GM10266 (cell line): ENCODE data around the gene PSKH1.

Experiments
- DNase-seq: peaks from one replicate; pipeline ENCODE4 v3.0.0; 2012; ENCODE audit errors: extremely low spot score
- TF ChIP-seq, protein P1 (sequence below): IDR thresholded peaks from 2 replicates; pipeline ENCODE4 v1.5.1; 2012; ENCODE audit warnings: mild to moderate bottlenecking, low read depth; ENCODE audit not compliant: control insufficient read depth, insufficient read depth; ENCODE audit errors: missing control alignments

The PSKH1 gene

DNA sequence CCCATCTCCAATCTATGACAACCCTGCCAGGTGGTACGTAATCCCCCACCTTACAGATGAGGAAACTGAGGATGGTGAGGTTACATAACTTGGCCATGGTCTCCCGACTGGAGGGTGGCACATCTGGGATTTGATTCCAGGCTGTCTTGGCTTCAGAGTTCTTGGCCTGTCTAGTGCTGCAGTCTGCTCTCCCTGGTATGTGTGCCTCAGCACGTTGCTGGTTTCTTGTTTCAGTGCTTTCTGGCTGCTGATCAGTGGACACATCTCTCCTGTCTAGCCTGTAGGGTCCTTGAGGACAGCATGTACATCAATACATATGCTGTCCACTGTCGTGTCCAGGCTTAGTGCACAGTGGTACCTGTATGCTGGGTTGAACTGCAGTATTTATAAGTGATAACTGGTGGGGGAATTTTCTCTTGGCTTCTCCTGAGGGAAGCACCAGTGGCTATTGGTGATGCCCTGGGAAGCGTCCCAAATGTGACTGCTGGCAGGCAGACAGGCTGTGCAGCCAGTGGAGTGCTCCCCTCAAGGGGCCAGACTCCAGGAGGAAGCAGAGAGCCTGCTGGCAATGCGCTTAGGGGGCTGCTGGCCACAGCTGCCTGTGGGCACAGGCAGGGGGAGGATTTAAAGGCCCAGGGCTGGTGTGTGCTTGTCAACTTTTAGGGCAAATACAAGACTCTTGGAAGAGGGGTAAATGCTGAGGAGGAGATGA lies 24.2 kb downstream of the PSKH1 start:
- TF ChIP-seq, protein P1, sequence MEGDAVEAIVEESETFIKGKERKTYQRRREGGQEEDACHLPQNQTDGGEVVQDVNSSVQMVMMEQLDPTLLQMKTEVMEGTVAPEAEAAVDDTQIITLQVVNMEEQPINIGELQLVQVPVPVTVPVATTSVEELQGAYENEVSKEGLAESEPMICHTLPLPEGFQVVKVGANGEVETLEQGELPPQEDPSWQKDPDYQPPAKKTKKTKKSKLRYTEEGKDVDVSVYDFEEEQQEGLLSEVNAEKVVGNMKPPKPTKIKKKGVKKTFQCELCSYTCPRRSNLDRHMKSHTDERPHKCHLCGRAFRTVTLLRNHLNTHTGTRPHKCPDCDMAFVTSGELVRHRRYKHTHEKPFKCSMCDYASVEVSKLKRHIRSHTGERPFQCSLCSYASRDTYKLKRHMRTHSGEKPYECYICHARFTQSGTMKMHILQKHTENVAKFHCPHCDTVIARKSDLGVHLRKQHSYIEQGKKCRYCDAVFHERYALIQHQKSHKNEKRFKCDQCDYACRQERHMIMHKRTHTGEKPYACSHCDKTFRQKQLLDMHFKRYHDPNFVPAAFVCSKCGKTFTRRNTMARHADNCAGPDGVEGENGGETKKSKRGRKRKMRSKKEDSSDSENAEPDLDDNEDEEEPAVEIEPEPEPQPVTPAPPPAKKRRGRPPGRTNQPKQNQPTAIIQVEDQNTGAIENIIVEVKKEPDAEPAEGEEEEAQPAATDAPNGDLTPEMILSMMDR, result no peak
- DNase-seq, result no peak

DNA sequence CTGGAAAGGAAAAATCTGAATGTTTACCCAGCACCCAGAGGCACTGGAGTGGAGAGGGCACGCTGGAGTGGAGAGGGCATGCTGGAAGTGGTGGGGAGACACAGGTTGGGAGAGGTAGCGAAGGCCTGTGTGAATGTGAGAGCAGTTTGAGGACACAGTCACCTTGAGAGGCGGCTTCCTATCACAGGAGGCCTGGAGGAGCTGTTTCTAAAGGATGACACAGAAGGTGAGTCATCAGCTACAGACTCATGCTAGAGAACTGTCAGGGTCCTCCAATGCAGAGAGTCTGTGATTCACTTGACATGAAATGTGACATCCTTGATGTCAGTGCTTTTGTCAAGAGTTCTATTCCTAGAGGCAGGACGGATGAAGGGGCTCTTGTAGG lies 24.8 kb downstream of the PSKH1 start:
- no peak for DNase-seq
- TF ChIP-seq, protein P1, result no peak

DNA sequence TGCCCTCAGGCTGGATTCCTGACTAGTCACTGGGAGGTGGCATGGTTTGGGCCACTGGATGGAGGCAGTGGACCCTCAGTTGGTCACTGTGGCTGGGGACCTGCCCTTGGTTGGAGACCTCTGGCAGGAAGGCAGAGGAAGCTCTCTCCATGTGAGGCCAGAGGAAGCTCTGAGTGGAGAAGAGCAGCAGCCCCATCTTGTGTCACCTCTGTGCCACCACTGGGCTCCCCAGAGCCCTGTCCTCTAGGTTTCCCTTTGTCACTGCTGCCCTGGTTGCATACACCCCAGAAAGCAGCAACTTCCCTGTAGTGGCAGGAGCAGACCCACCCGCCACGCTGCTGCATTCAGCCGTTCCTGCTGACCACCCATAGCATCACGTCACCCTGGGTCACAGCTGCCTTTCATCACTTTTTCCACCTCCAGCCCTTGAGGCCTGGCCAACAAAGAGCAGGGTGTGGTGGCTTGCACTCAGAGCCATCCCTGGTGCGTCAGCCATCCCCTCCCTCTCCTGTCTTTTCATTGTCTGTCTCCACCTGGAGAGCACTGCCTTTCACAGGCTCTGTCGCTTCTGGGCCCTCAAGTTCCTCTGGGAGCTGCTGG lies 26.7 kb downstream of the PSKH1 start:
- DNase-seq, result no peak
- TF ChIP-seq, protein P1, result no peak

DNA sequence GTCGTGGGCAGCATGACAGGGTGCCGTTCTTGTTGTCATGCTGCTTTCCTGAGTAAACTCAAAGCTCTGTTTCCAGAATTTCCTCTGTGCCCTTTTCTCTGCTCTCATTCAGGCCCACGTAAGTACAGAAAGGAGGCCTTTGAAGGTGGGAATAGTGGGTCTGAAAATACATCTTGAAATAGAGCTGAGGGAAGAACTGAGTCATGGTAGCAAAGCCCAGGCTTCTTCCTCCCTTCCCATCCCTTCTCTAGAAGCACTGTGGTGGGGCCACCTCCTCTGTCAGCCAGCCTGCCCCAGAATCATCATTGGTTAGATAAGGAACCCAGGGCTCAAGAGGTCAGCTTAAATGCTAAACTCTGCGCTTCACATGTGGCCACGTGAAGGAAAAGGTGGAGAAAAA lies 29.2 kb downstream of the PSKH1 start:
- DNase-seq, result no peak

DNA sequence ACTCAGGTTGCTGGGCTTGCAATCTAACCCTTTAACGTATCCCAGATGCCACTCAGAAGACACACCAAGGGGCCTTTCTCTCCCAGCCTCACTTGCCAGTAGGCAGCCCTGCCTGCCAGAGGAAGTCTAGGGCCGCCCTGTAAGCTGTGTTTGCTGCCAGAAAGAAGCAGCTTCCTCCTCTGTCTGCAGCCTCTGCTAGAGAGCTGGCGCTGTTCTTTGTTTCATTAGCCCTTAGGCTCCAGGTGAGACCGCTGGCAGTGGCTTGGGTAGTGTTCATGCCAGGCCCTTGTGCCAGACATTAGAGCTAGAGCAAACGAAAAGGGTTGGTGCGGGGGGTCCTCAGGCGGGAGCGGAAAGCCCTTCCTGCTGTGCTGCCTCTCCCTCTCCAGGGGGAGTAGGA lies 29.7 kb downstream of the PSKH1 start:
- no peak for DNase-seq
- TF ChIP-seq, protein P1, result no peak

More for the DNA sequence above, 29.2 kb downstream of the PSKH1 start:
- TF ChIP-seq, protein P1, result no peak

DNA sequence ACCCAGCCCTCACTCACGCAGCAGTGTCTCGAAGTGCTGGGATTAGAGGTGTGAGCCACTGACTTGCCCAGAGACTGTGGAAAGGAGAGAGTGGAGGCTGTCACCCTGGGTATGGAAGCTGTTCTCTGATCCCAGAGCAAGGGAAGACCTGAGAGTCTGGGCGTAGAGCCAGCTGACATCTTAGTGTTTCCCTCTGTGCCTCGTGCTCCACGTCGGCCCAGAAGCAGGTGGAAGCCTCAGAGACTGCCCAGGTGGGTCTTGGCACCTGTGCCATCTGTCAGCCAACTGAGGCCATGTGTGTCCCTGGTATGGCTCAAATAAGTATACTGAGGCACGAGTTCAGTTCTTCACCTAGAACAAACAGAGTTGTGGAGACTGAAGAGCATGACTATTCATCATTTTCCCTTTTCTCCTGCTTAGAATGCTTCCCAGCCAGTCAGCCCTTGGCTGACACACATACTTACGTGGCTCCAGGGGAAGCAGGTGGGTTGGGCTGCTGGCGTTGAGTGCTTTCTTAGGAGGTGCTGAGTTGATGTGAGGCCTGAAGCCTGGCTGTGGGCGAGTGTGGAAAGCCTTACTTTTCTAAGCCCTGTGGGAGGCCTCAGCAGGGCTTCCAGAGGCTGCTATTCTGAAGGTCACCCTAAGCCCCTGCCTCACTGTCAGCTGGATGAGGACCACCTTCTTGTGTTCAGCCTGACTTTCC lies 30.5 kb downstream of the PSKH1 start:
- TF ChIP-seq, protein P1, result no peak
- no peak for DNase-seq

DNA sequence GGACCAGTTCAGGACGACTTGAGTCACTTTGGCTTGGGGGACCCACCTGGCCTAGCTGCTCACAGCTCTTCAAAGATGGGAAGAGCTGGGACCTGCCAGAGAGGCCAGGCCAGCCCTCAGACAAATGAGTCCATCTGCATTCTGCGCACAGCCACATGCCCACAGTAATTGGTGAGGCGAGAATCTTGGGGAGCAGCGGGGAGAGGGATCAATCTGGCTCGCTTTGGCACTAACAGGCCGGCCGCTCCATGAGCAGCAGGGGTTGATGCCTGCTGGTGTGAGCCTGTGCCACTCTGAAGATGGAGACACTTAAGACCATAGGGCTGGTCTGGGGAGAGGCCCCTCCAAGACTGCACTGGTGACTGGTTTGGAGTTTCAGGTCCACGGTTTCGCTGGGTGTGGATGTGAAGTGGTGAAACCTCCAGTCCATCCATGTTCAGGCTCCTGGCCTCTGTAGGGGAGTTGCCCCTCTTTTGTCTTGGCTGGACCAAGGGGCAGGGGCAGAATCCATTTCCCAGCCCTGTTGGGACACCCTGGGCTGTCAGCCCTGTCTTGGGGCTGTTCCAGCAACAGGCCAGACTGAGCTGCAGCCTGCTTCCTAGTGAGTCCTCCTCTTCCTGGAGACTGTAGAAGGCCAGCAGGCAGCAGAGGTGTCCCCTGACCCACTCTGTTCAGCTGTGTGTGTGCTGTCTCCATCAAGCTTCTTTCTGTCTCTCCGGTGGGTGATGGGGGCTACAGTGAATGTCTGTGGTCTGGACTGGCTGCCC lies 31.3 kb downstream of the PSKH1 start:
- DNase-seq, result no peak
- TF ChIP-seq, protein P1, result no peak
